ENCODE measurements around the gene CLIC4.
"Not testable (repeated sequence)": the region's sequence is repeated elsewhere in the genome, so short reads cannot be mapped to it uniquely, and the experiment has no call there.

- TF ChIP-seq POLR2A (IDR thresholded peaks at IDR 0.05); CTCF (IDR thresholded peaks at IDR 0.05); POLR2AphosphoS5 (IDR thresholded peaks at IDR 0.05; ENCODE audit: insufficient read depth in 1 of 2, low read depth in 1 of 2): not testable (repeated sequence)
Observed at GRCh38 chr1:24820221-24820620, 75.0 kb downstream of the CLIC4 start.
